Right lobe of liver (tissue), 6 donors: ENCODE results near the gene SV2B. TPM values are rescaled to one million over a fixed set of nuclear protein-coding genes. Genes with fewer than 3 reads are reported as not detected.

Experiments
- ATAC-seq, 4 donors: fragments of 200-7000 bp; cut with Tn5 transposase; one replicate each; pipeline ENCODE4 v1.9.1; 2020; ENCODE audit warnings: mild to moderate bottlenecking in 4 of 4, moderate library complexity in 4 of 4
- DNase-seq, 3 donors: peaks; one replicate each; pipeline ENCODE4 v3.0.0-alpha.2; 2020
- H3K27ac ChIP-seq, 3 donors: fragments of 200-600 bp; one replicate each; pipeline ENCODE4 v1.8.0; 2022
- H3K27me3 ChIP-seq, 2 donors: fragments of 200-600 bp; one replicate each; pipeline ENCODE4 v1.8.0; 2022
- H3K36me3 ChIP-seq, 4 donors: fragments of 200-600 bp; sonication (generic) in 1 of 4; one replicate each; pipeline versions ENCODE4 v1.5.1 to v1.8.0; 2017 to 2022; ENCODE audit warnings: control low read depth in 1 of 4
- H3K4me1 ChIP-seq, 4 donors: fragments of 200-600 bp; sonication (generic) in 1 of 4; one replicate each; pipeline versions ENCODE4 v1.5.1 to v1.8.0; 2017 to 2022; ENCODE audit warnings: control low read depth in 1 of 4
- H3K4me3 ChIP-seq, 3 donors: fragments of 200-600 bp; one replicate each; pipeline ENCODE4 v1.8.0; 2022
- H3K9me3 ChIP-seq, 4 donors: fragments of 200-600 bp; sonication (generic) in 1 of 4; one replicate each; pipeline versions ENCODE4 v1.5.1 to v1.8.0; 2017 to 2022; ENCODE audit warnings: control low read depth in 1 of 4
- POLR2A ChIP-seq: fragments of 450-650 bp; IDR thresholded peaks from one replicate; pipeline ENCODE4 v1.6.1; 2017; ENCODE audit warnings: antibody characterized with exemption, mild to moderate bottlenecking
- WGBS: methylation state at CpG from one replicate; pipeline ENCODE4 v1.1.6; 2018; ENCODE audit warnings: low coverage, low lambda C conversion rate; ENCODE audit not compliant: insufficient coverage; ENCODE audit errors: missing lambda C conversion rate; 5-methylcytosine and 5-hydroxymethylcytosine counted together
- intact Hi-C, 2 donors: fragments of 100-400 bp; cut with DNase I; formaldehyde crosslinking; loops; one replicate each; pipeline versions ENCODE4 v1.11.2 to v1.14.1; 2022
- total RNA-seq, 6 experiments: library from RNA; depleted of rRNA in 2 of 6; stranded (reverse); fragments of >200 nt in 2 of 6; fragmentation: NEBNext Ultra II Directional in 3 of 6; extraction: Animal tissue kit (Norgen Biotek cat#: 25700) in 3 of 6; gene quantifications; one replicate each; pipeline versions ENCODE4 v1.1.0 to v1.2.4, GENCODE V29; 2016 to 2023
- TF ChIP-seq, protein P1 (sequence below), 4 donors: fragments of 200-600 bp in 3 of 4; fragments of 450-650 bp in 1 of 4; IDR thresholded peaks; one replicate each; pipeline versions ENCODE4 v1.5.1 to v1.8.0; 2016 to 2022; ENCODE audit warnings: antibody characterized with exemption in 4 of 4, mild to moderate bottlenecking in 2 of 4
- donor health status: DM: no; HTN: yes; CAD: no.
- donor health status: DM: no; HTN: no; CAD: no.
- donor health status: DM: no; HTN: no; CAD: no.
- donor health status: DM: no; HTN: yes; CAD: no.
- donor health status: DM: no; HTN: yes; CAD: no.

The SV2B gene
- total RNA-seq, 6 experiments from 2014 or later: 0.06 to 0.81 (median 0.18) TPM; not detected in 1

DNA sequence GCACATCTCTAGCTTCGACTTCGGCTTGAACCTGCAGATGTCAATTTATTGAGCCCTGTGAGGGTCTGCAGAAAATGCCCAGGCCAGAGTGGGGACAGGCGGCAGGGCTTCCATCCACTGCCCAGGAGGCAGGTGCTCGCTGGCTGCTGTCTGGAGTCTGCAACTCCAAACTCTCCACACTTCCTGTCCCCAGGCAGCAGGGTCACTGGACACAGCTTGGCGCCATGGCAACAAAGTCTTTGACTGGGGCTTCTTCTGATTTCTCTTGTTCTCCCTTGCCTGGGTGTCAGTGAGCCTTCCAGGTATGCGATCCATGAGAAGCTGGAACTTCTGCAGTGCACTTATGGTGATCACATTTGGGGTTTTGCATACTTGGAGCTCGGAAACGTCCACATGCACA, 33.5 kb downstream of the SV2B start:
- no peak for TF ChIP-seq POLR2A
- ATAC-seq (no peak), DNase-seq (no peak)
- Histone ChIP-seq H3K36me3 (no peaks in the 10 kb centered on the region), H3K27ac (no peak overlapping the region), H3K4me1 (no peaks in the 10 kb centered on the region), H3K4me3 (no peak overlapping the region), H3K9me3 (no peaks in the 10 kb centered on the region), H3K27me3 (no peaks in the 10 kb centered on the region)
- WGBS: 66% methylated on average over 8 of the region's 8 CpGs
- intact Hi-C loops: no loop called here

DNA sequence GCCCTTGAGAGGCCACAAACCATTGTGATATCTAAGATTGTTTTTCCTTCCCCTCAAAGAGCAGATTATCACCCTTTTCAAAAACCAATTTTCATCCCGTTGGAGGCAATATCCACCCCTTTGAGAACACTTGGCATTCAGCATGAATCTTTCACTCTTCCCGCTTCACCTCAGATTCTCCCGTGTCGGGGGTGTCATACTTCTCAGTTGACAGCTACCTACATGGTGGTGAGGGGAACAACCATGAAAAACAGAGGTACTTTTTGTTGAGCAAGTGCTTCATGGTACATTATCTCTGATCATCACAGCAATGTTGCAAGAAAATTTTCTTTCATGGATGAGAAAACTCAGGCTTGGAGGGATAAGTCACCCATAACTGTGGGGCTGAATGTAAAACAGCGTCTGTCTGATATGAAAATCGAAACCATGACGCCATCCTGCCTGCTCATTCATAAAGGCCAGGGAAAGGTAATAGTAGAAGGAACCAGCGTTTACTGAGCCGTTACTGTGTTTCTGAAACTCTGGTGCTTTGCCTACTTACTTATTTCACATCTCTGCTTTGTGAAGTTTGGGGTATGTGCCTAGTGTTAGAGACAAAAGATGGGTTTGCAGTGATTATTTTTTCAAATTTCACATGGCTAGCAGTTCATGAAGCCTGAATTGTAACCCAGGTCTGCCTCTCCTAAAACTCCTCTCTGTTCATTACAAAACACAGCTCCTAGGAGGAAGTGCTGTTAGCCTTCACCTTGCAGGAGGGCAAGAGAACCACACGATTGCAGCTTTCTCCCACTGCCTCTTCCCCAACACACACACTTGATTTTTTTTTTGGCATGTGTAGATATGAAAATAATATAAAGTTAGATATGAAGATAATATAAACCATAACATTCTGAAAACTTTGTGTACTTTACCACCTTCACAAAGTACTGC, 35.4 kb downstream of the SV2B start:
- H3K4me1 ChIP-seq: no peaks in the 10 kb centered on the region
- DNase-seq (no peak), ATAC-seq (no peak)
- intact Hi-C loops: no loop called here
- no peaks in the 10 kb centered on the region for H3K9me3 ChIP-seq
- TF ChIP-seq, protein P1, sequence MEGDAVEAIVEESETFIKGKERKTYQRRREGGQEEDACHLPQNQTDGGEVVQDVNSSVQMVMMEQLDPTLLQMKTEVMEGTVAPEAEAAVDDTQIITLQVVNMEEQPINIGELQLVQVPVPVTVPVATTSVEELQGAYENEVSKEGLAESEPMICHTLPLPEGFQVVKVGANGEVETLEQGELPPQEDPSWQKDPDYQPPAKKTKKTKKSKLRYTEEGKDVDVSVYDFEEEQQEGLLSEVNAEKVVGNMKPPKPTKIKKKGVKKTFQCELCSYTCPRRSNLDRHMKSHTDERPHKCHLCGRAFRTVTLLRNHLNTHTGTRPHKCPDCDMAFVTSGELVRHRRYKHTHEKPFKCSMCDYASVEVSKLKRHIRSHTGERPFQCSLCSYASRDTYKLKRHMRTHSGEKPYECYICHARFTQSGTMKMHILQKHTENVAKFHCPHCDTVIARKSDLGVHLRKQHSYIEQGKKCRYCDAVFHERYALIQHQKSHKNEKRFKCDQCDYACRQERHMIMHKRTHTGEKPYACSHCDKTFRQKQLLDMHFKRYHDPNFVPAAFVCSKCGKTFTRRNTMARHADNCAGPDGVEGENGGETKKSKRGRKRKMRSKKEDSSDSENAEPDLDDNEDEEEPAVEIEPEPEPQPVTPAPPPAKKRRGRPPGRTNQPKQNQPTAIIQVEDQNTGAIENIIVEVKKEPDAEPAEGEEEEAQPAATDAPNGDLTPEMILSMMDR (IDR thresholded peaks at IDR 0.05): no peak
- no peak for TF ChIP-seq POLR2A
- H3K36me3 ChIP-seq: no peaks in the 10 kb centered on the region
- H3K4me3 ChIP-seq: no peak overlapping the region
- H3K27me3 ChIP-seq: no peaks in the 10 kb centered on the region
- WGBS: 58% methylated on average over 10 of the region's 10 CpGs
- no peak overlapping the region for H3K27ac ChIP-seq

DNA sequence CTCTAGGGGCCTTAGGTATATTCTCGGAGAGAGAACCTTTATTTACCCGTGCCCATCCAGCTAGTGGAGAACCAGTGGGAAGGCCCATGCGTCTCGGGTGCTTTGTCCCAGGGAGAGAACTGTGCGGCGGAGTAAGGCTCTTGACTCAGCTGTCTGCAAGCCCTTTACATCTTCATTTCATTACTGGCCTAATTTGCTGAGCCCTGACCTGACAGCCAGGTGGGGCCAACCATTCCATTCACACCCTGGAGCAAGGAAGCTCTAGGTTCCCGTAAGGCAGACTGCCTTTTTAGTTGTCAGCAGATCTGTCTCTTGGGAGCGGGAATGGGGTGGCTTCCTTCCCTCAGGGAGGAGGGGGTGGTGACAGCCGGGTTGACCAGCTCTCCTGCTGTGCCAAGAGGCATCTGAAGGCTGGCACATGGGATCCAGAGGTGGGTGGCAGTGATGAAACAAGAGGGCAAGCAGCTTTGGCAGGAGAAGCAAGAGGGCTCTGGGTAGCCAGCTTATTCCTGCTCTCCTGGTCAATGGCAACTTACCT, 36.4 kb downstream of the SV2B start:
- DNase-seq (no peak), ATAC-seq (no peak)
- H3K4me3 ChIP-seq: no peak overlapping the region
- 38% methylated on average over 6 of the region's 9 CpGs for WGBS
- no peaks in the 10 kb centered on the region for H3K9me3 ChIP-seq
- H3K27ac ChIP-seq: no peak overlapping the region
- H3K36me3 ChIP-seq: no peaks in the 10 kb centered on the region
- intact Hi-C loops: no loop called here
- no peaks in the 10 kb centered on the region for H3K4me1 ChIP-seq
- no peaks in the 10 kb centered on the region for H3K27me3 ChIP-seq
- no peak for TF ChIP-seq POLR2A
- TF ChIP-seq, protein P1 (IDR thresholded peaks at IDR 0.05): no peak

DNA sequence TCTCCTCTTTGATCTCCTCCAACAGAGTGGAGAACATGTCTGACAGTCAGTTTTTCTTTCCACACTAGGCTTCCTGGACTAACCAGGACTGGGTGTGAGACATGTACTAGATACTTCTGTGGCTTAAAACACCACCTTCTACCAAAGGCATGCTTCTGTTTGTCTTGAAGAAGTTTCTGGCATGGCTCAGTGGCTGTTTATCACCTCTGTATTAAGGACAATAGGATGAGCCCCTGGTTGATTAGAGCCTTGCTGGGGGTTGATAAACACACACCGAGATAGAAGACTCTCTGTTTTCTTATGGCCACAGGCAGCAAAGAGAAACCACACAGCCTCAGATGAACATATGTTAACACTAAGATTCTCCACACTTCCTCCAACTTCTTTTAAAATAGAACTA, 40.5 kb downstream of the SV2B start:
- WGBS: 20% methylated on average over 1 of the region's 1 CpG
- no peak overlapping the region for H3K27ac ChIP-seq
- H3K4me1 ChIP-seq: no peaks in the 10 kb centered on the region
- no peak overlapping the region for H3K4me3 ChIP-seq
- H3K36me3 ChIP-seq: no peaks in the 10 kb centered on the region
- DNase-seq (no peak), ATAC-seq (no peak)
- TF ChIP-seq, protein P1 (IDR thresholded peaks at IDR 0.05): no peak
- TF ChIP-seq POLR2A: no peak
- intact Hi-C loops: no loop called here
- no peaks in the 10 kb centered on the region for H3K27me3 ChIP-seq
- no peaks in the 10 kb centered on the region for H3K9me3 ChIP-seq

DNA sequence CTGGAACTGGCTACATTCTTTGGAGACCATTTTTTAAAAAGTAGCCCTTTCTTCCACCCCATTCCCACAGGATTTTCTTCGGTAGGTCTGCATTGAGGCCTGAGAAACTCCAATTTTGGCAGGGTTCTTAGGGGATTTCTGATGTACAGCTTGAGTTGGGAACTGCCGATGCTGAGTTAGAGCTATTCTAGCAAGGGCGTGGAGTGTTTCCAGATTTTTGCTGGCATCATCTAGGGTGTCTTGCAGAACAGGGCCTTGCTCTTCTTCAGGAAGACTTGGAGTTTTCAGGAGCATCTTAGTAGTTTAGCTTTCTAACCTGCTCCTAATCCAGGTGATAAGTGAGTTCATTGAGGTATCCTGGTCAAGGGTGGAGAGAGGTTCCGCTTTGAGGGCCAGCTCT, 41.0 kb downstream of the SV2B start:
- no peak for ATAC-seq
- no peak overlapping the region for H3K27ac ChIP-seq
- DNase-seq: no peak
- no peak for TF ChIP-seq POLR2A
- TF ChIP-seq, protein P1 (IDR thresholded peaks at IDR 0.05): no peak
- no peaks in the 10 kb centered on the region for H3K9me3 ChIP-seq
- H3K27me3 ChIP-seq: no peaks in the 10 kb centered on the region
- no peak overlapping the region for H3K4me3 ChIP-seq
- H3K36me3 ChIP-seq: no peaks in the 10 kb centered on the region
- intact Hi-C loops: no loop called here
- no peaks in the 10 kb centered on the region for H3K4me1 ChIP-seq
- 31% methylated on average over 4 of the region's 4 CpGs for WGBS
